Thymus (tissue), 2 donors: ENCODE measurements around the gene CRISP1. TPM values are rescaled to one million over a fixed set of nuclear protein-coding genes. Genes with fewer than 3 reads are reported as not detected.

Source experiments
- polyA plus RNA-seq: library from polyadenylated mRNA; stranded (reverse); fragments of 200-250 nt; gene quantifications from one replicate; pipeline ENCODE4 v1.2.3, GENCODE V29; 2013
- total RNA-seq: library from RNA; stranded (reverse); fragments of 120-200 nt; gene quantifications from one replicate; pipeline ENCODE4 v1.2.4, GENCODE V29; 2013
- donor health status: healthy.

The CRISP1 gene
- total and polyA plus RNA-seq, 2 donors = 0.05 TPM; not detected in 1

Other genes starting within 250 kb of the CRISP1 start
- gene RHAG, start 229.7 kb downstream of the CRISP1 start, total RNA-seq = 2.8 TPM
- gene RHAG, start 229.7 kb downstream of the CRISP1 start, polyA plus RNA-seq = 0.39 TPM
- 0.05 TPM for gene CRISP2, start 153.0 kb downstream of the CRISP1 start, total RNA-seq
- gene CRISP2, start 153.0 kb downstream of the CRISP1 start, polyA plus RNA-seq = 0.14 TPM
- gene CRISP3, start 122.1 kb downstream of the CRISP1 start, total RNA-seq = 1.1 TPM
- 0.48 TPM for gene CRISP3, start 122.1 kb downstream of the CRISP1 start, polyA plus RNA-seq
- not detected for gene PGK2, start 79.2 kb downstream of the CRISP1 start, total RNA-seq
- not detected for gene PGK2, start 79.2 kb downstream of the CRISP1 start, polyA plus RNA-seq
- not detected for gene DEFB114, start 97.6 kb upstream of the CRISP1 start, total RNA-seq
- gene DEFB114, start 97.6 kb upstream of the CRISP1 start, polyA plus RNA-seq = not detected
- not detected for gene DEFB113, start 103.1 kb upstream of the CRISP1 start, total RNA-seq
- not detected for gene DEFB113, start 103.1 kb upstream of the CRISP1 start, polyA plus RNA-seq
- not detected for gene DEFB110, start 155.5 kb upstream of the CRISP1 start, total RNA-seq
- gene DEFB110, start 155.5 kb upstream of the CRISP1 start, polyA plus RNA-seq = not detected
- gene DEFB112, start 183.4 kb upstream of the CRISP1 start, total RNA-seq = not detected
- gene DEFB112, start 183.4 kb upstream of the CRISP1 start, polyA plus RNA-seq = not detected